HS-5 (cell line): ENCODE measurements around the gene SLC16A14.
"Not testable (repeated sequence)": the region's sequence is repeated elsewhere in the genome, so short reads cannot be mapped to it uniquely, and the experiment has no call there.

Experiments
- DNase-seq: peaks from one replicate; pipeline ENCODE4 v3.0.0-alpha.2; 2012; ENCODE audit warnings: low read depth

The SLC16A14 gene, protein sequence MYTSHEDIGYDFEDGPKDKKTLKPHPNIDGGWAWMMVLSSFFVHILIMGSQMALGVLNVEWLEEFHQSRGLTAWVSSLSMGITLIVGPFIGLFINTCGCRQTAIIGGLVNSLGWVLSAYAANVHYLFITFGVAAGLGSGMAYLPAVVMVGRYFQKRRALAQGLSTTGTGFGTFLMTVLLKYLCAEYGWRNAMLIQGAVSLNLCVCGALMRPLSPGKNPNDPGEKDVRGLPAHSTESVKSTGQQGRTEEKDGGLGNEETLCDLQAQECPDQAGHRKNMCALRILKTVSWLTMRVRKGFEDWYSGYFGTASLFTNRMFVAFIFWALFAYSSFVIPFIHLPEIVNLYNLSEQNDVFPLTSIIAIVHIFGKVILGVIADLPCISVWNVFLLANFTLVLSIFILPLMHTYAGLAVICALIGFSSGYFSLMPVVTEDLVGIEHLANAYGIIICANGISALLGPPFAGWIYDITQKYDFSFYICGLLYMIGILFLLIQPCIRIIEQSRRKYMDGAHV

DNA sequence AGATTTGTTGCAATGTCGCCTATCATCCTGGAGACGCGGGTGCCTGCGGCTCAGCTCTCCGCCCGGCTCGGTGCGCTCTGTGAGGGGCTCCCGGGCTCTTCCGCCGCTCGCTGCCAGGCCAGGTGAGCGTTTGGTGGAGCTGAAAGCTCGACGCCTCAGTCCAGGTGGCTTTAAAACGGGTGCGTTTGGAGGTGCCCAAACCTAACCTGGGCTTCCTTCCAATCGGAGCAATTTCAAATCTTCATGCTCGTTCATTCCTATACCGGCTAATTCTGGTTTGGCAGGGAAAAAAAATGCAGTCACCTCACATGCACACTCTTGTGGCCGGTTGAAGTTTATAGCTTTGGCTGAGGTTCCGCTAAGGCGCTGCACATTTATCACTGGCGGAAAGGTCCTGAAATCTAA is at the start of gene SLC16A14:
Gene SLC16A14 (minus strand): TSS at position 274 of the 405 bp plus-strand sequence. CDS start 9,572 bp downstream, outside the sequence.
- no peak for DNase-seq

DNA sequence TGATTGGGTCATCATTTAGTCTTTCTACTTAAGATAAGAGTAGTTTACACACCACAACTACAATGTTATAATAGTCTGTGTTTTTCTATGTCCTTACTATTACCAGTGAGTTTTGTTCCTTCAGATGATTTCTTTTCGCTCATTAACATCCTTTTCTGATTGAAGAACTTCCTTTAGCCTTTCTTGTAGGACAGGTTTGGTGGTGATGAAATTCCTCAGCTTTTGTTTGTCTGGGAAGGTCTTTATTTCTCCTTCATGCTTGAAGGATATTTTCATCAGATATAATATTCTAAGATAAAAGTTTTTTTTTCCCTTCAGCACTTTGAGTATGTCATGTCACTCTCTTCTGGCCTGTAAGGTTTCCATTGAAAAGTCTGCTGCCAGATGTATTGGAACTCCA is 38.0 kb upstream of the SLC16A14 start:
- no peak for DNase-seq

DNA sequence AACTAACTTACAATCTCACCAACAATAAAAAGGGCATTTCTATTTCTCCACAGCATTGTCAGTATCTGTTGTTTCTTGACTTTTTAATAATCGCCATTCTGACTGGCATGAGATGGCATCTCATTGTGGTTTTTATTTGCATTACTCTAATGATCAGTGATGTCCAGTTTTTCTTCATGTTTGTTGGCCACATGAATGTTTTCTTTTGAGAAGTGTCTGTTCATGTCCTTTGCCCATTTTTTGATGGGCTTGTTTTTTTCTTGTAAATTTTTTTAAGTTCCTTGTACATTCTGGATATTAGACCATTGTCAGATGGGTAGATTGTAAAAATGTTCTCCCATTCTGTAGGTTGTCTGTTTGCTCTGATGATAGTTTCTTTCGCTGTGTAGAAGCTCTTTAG is 33.2 kb upstream of the SLC16A14 start:
- DNase-seq, result not testable (repeated sequence)

GRCh38 chr2:230097841-230098240 is 29.1 kb upstream of the SLC16A14 start:
- no peak for DNase-seq

GRCh38 chr2:230097424-230097823 is 28.7 kb upstream of the SLC16A14 start:
- DNase-seq, result no peak

GRCh38 chr2:230090967-230091366 is 22.2 kb upstream of the SLC16A14 start:
- no peak for DNase-seq

- DNase-seq, result no peak
Measured at GRCh38 chr2:230085201-230085600, 16.5 kb upstream of the SLC16A14 start.

DNA sequence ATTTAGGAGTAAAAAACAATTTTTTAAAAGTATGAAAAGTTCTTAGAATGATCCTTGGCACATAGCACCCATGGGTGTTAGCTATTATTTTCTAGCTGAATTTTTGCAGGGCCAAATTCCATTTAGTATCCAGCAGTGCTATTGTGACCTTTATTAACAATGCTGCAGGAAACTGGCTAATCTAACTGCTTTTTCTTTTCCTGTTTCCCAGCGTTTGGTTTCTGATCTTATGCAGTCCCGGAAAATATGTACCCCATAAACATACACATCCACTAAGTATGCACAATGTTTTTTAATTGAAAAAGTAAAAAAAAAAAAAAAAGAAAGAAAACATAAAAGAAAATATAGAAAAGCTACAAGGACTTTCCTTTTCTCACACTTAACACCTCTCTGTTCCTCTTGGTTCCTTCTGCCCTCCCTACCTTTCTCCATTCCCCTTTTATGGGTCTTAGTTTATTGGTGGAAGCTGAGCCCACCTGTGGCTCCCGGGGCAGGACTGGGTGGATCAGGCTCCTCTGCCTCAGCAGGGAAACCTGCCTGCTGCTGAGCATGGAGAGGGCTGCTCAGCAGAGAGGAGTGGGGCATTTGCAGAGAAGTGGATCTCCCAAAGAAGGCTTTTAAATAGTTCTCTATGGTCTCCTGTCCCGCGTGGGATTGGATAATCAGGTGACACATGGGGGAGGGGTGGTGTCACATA is 9.3 kb upstream of the SLC16A14 start:
- no peak for DNase-seq

DNA sequence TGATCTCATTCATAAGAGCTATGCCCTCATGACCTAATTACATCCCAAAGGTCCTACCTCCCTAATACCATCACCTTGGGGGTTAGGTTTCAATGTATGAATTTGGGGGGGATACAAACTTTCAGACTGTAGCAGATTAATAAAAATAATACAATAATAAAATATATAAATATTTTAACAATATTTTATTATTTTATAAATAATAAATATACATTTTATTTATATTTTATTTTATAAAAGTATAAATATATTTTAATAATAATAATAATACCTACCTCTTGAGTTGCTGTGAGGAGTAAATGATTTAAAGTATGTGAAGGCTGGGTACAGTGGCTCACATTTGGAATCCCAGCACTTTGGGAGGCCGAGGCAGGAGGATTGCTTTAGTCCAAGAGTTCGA is 8.1 kb upstream of the SLC16A14 start:
- DNase-seq, result no peak

DNA sequence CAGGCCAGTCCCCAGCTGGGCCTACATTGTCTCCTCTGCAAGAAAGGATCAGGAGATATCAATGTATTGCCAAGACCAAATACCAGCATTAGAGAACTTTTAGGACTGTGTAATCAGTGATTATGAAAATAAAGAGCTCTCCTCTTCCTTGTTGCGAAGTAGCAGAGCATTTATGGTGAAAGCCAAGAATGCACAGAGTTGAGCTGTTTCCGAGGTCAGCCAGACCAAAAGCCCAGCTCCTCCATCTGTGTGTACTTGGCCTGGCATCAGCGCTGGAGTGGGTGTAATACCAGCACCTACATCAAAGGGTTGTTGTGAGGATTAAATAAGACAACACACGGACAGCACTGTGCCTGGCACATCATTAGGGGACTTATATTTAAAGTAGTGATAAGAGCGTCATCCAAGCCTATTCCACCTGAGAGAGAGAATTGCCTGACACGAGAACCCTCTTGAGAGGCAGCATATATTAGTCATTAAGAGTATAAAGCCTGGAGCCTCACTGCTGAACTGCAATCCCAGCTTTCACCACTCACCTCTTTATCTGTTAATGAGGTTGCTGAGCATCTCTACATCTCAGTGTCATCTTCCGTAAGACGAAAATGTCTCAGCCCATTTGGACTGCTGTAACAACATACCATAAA is 7.4 kb upstream of the SLC16A14 start:
- no peak for DNase-seq

GRCh38 chr2:230071421-230071820 is 2.7 kb upstream of the SLC16A14 start:
- DNase-seq, result no peak

- no peak for DNase-seq
Measured at GRCh38 chr2:230069402-230069801, 678 bp upstream of the SLC16A14 start.

- DNase-seq, result peak; percentile 4
Measured at GRCh38 chr2:230068016-230068650, 591 bp downstream of the SLC16A14 start.

GRCh38 chr2:230060672-230061293 is 7.9 kb downstream of the SLC16A14 start:
- DNase-seq, result no peak

DNA sequence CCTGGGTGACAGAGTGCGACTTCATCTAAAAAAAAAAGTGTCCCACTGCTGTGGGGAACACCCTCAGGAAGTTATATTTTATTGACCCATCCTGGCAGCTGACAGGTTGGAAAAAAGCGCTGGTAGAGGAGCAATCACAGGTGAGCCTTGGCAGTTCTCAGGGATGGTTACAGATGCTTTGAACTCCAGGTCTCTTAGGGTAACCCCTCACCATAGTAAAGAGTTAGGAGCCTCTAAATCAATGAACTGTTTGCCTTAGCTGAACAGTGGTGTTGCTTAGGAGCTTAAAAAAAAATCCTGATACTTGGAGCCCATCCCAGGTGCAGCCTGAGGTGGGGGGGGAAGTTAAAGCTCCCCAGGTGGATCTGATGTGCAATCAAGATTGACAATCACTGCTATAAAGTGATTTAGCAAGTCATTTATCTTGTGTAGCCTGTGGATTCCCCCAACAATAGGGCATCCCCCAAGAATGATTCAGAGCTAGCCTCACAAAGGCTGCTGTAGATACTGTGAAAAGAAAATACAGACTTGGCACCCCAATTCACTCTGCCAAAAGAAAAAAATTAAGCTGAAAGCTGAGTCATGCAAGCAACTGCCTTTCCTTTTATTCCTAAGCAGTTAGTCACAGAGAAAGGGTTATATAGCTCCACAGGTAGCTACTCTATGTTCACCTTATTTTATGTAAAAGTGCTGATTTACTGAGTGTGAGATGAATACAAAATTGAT is 14.8 kb downstream of the SLC16A14 start:
- peak; percentile 46 for DNase-seq

DNA sequence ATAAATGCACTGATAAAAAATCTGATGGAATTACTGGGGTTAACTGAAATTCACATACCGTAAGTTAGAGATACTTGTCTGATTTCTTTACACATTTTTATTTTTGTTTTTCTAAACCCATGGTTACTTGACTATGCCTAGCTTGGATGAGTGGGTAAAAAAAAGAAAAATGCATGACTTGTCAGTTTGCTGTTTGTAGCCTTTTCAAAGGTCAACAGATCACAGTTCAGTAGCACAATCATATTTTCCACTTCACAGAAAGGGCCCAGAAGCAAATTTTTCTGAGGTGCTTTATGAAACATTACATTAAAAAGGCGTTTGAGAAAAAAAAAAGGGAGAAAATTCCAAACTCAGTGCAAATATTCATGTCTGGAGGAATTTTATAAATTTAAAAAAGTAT is 16.4 kb downstream of the SLC16A14 start:
- DNase-seq, result no peak

- no peak for DNase-seq
Measured at GRCh38 chr2:230050136-230050535, 18.6 kb downstream of the SLC16A14 start.

GRCh38 chr2:230048010-230048671 is 20.6 kb downstream of the SLC16A14 start:
- DNase-seq, result no peak

DNA sequence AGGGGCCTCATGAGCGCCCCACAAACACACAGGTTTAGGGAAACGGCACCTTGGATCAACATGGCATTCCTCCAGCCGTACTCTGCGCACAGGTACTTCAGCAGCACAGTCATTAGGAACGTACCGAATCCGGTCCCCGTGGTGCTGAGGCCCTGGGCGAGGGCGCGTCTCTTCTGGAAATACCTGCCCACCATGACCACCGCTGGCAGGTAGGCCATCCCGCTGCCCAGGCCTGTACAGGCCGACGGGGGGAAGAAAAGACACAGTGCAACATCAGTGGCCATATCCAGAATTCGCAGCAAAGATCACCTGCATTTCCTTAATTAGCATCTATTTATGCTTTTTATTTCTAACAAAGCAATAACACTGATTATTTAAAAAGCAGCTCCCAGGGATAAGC is 22.2 kb downstream of the SLC16A14 start:
- DNase-seq, result no peak

DNA sequence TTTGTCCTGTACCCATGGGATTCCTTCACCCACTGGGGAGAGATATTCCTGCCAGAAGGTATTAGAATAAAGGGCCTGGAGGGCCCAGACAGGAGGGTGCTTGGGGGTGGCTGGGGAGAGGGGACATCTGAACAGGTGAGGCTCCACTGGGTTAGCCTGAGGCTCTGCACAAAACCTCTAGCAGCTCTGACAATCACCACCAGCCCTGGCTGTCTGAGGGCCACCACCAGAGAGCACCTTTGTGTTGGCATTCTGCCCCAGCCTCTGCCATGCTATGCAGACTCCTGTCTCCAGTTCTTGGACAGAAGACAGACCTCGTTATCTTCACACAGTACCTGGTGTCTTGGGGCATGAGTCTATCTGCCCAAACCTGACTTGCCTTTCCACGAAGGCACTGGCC is 25.3 kb downstream of the SLC16A14 start:
- no peak for DNase-seq

DNA sequence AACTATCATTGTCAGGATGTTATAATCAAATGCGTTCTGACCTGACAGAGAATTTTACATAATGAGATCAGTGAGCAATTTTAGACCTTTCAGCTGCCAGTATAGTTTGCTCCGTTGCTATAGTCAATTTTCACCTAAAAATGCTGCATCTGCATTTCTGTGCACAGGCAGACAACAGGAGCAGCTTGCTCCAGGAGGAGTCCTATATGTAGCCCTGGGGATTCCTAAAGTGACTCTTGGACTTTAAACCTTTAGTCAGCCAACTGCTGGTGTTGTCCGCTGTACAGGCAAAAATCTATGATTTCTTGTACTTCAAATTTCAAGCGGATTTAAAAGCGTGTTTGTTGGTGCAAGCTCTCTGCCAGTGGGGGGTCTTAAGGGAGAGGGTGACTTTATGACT is 25.7 kb downstream of the SLC16A14 start:
- DNase-seq, result no peak
